IMR-90 (cell line): Measurements from ENCODE around the gene KCNK6. TPM values are rescaled to one million over a fixed set of nuclear protein-coding genes. Genes with fewer than 3 reads are reported as not detected.

Experiments
- microRNA-seq, 2 experiments: library from miRNA; stranded (forward) in 1 of 2; unstranded in 1 of 2; fragments of 10-50 nt in 1 of 2; fragments of <30 nt in 1 of 2; gene quantifications in 1 of 2; microRNA quantifications in 1 of 2; one replicate each; pipeline versions ENCODE3 to v1.1.0; 2013 to 2020; ENCODE audit not compliant: insufficient read depth in 1 of 2, insufficient read length in 1 of 2, unreplicated experiment in 1 of 2
- polyA plus RNA-seq, 3 experiments: library from polyadenylated mRNA; depleted of rRNA; stranded (reverse); fragments of >200 nt; gene quantifications; 2 replicates each; pipeline ENCODE4 v1.2.3, GENCODE V29; 2012; ENCODE audit warnings: low replicate concordance in 1 of 3
- small RNA-seq, 5 experiments: library from RNA; depleted of rRNA; stranded (forward); fragments of <200 nt; gene quantifications; one replicate each; pipeline ENCODE3, GENCODE V24; 2012
- total RNA-seq: library from RNA; depleted of rRNA; stranded (reverse); fragments of >200 nt; gene quantifications from 2 replicates; pipeline ENCODE4 v1.2.3, GENCODE V29; 2012; rRNA removed

The KCNK6 gene
- total and polyA plus RNA-seq, 2 of the 4 experiments (the other 2 are of a cell fraction), result 2.7 to 4.5 TPM

Small RNA genes lying within 50 kb of the gene (microRNA-seq; reads per million reads assigned to microRNA genes)
- not detected for gene RF00019 (ENCODE audit: insufficient read depth, insufficient read length)

Small RNA genes lying within 50 kb of the gene (small RNA-seq; reads per million reads assigned to genes)
- 0 reads per million in 5 experiments for gene RF00019

Other genes starting within 250 kb of the KCNK6 start
- 3.2 and 4.2 TPM in 2 replicates for gene DPF1, start 95.6 kb upstream of the KCNK6 start, total RNA-seq
- gene DPF1, start 95.6 kb upstream of the KCNK6 start, polyA plus RNA-seq (2012; rRNA removed), result 5.5 and 6.3 TPM in 2 replicates
- not detected in 2 replicates for gene PPP1R14A, start 63.5 kb upstream of the KCNK6 start, total RNA-seq
- 0.84 and 2.0 TPM in 2 replicates for gene PPP1R14A, start 63.5 kb upstream of the KCNK6 start, polyA plus RNA-seq (2012; rRNA removed)
- 0.28 and 0.54 TPM in 2 replicates for gene SPINT2, start 55.3 kb upstream of the KCNK6 start, total RNA-seq
- gene SPINT2, start 55.3 kb upstream of the KCNK6 start, polyA plus RNA-seq (2012; rRNA removed), result 1.2 and 2.2 TPM in 2 replicates
- 1.4 TPM in 1 of 2 replicates, not detected in the other for gene C19orf33, start 15.6 kb upstream of the KCNK6 start, total RNA-seq
- gene C19orf33, start 15.6 kb upstream of the KCNK6 start, polyA plus RNA-seq (2012; rRNA removed), result 0.80 and 0.96 TPM in 2 replicates
- 72.2 and 78.9 TPM in 2 replicates for gene YIF1B, start 3.9 kb upstream of the KCNK6 start, total RNA-seq
- gene YIF1B, start 3.9 kb upstream of the KCNK6 start, polyA plus RNA-seq (2012; rRNA removed), result 162 and 165 TPM in 2 replicates
- 0.18 TPM in 1 of 2 replicates, not detected in the other for gene CATSPERG, start 16.0 kb downstream of the KCNK6 start, total RNA-seq
- 0.16 and 0.34 TPM in 2 replicates for gene CATSPERG, start 16.0 kb downstream of the KCNK6 start, polyA plus RNA-seq (2012; rRNA removed)
- gene PSMD8, start 54.7 kb downstream of the KCNK6 start, total RNA-seq, result 502 and 644 TPM in 2 replicates
- 475 and 538 TPM in 2 replicates for gene PSMD8, start 54.7 kb downstream of the KCNK6 start, polyA plus RNA-seq (2012; rRNA removed)
- gene GGN, start 68.2 kb downstream of the KCNK6 start, total RNA-seq, result under 0.01 TPM in 1 of 2 replicates, not detected in the other
- gene GGN, start 68.2 kb downstream of the KCNK6 start, polyA plus RNA-seq (2012; rRNA removed), result 0.65 and 0.99 TPM in 2 replicates
- gene SPRED3, start 68.9 kb downstream of the KCNK6 start, total RNA-seq, result 0.56 and 0.90 TPM in 2 replicates
- 6.3 and 7.9 TPM in 2 replicates for gene SPRED3, start 68.9 kb downstream of the KCNK6 start, polyA plus RNA-seq (2012; rRNA removed)
- gene FAM98C, start 83.2 kb downstream of the KCNK6 start, total RNA-seq, result 3.6 and 4.2 TPM in 2 replicates
- gene FAM98C, start 83.2 kb downstream of the KCNK6 start, polyA plus RNA-seq (2012; rRNA removed), result 17.9 and 20.8 TPM in 2 replicates
- gene RASGRP4, start 106.4 kb downstream of the KCNK6 start, total RNA-seq, result not detected in 2 replicates
- gene RASGRP4, start 106.4 kb downstream of the KCNK6 start, polyA plus RNA-seq (2012; rRNA removed), result not detected in 2 replicates
- gene RYR1, start 113.8 kb downstream of the KCNK6 start, total RNA-seq, result under 0.01 TPM in 1 of 2 replicates, not detected in the other
- 0.03 TPM in 1 of 2 replicates, not detected in the other for gene RYR1, start 113.8 kb downstream of the KCNK6 start, polyA plus RNA-seq (2012; rRNA removed)